Urothelium cell line (cell line): Measurements from ENCODE around the gene ZDHHC22.
A peak's percentile ranks its signal among the peaks of the same experiment; 100 is the strongest.

ENCODE experiments used
- DNase-seq: peaks from one replicate; pipeline ENCODE4 v3.0.0; 2011; ENCODE audit warnings: low spot score, mixed read lengths
- FAIRE-seq: peaks from 2 replicates; lab custom pipeline; 2011; peaks lifted over from hg19 to GRCh38; lab: Jason Lieb, UNC

The ZDHHC22 gene

DNA sequence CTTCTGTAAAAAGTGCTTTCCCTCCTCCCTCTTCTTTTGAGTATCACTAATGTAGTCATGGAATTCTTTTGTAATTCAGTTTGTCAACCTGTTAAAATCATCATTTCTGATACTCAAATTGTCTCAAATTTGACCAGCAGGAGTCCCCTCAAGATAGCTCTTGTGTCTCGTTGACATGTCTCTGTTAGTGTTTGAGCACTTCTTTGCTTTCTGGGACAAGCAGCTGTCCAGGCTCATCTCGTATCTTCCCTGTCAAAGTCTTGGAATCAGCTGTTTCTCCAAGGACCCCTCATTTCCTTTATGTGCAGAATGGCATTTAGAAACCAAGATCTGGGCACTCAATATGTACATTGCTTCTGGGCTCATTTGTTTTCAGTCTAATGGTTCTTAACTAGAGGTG is 32.8 kb downstream of the ZDHHC22 start:
- no peak for FAIRE-seq
- no peak for DNase-seq

DNA sequence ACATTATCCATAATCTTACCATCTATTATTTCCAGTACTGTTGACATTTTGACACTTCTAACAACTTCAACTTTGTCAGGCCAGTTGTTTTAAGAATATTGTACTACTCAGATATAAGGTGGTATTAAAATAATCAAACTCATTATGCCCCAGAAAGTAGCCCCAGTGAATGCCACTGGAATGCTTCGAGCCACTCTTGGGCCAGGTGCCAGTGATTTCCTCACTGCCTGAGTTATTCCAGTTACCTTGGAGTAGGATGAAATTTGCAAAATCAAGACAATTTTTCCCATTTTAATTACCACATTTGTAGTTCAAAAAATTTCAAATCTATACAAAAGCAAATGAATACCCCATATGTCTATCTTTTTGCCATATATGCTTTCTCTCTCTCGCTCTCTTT is 34.4 kb downstream of the ZDHHC22 start:
- no peak for FAIRE-seq
- DNase-seq, result no peak

DNA sequence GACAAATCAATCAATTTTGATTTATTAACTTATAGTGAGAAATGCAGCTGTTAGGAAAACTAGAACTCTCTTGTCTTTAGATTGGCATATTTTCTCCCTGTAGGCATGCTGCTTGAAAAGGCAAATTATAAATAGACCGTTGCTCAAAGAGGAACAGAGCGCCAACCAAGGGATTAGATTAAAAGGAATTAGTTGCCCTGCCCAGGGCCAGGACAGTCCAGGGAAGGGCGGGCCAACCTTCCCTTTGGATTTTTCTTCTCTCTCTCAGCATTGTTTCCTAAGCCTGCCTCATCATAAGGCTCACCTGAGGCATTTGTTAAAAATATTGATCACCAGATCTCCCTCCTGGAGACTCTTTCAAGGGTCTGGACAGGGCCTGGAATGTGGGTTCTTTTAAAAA is 34.9 kb downstream of the ZDHHC22 start:
- no peak for DNase-seq
- FAIRE-seq, result no peak

DNA sequence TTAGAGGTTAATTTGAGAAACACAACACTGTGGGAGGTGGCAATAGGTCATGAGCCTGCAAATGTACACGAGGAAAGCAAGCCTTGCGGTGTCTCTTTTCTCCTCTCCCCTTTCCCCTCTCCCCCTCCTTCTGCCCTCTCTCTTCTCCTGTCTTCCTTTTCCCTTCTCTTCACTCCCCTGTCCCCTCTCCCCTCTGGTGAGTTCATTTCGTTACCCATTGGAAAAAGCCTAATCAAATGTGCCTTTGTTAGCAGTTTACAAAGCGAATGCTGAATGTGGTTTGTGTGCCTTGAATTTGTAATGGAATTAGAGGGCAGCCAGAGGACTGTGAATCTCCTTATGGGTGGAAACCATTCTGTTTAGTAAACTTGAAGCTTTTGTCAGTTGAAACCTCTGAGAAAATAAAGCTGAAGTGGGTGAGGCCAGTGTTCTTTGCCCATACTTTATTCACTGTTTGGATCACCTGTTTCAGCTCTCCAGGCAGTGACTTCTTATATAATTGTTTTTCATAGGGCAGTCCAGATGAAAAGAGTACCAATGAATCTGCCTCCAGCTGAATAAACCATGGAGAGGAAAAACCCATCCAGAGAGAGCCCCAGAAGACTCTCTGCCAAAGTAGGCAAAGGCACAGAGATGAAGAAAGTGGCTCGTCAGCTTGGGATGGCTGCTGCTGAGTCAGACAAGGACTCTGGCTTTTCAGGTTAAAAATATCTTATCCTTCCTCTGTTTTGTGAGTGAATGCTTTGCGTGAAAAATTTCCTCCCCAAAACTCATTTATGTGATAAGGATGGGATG is 36.2 kb downstream of the ZDHHC22 start:
- FAIRE-seq (no peak), DNase-seq (no peak)

DNA sequence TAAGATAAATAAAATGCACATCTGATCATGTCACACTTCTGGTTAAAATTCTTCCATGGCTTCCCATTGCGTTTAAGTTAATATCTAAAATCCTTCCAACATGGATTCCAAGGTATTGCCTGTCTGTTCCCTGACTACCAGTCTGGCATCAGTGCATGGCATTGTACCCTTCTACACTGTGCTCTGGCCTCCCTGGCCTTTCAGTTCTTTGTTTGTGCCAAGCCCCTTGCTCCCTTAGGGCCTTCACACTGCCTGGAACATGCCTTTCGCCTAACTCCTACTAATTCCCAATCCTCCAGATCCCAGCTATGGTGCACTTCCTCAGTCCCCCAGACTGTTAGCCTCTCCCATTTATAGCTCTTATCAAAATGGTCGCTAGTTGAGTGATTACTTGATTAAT is 37.2 kb downstream of the ZDHHC22 start:
- FAIRE-seq, result no peak
- DNase-seq, result no peak

DNA sequence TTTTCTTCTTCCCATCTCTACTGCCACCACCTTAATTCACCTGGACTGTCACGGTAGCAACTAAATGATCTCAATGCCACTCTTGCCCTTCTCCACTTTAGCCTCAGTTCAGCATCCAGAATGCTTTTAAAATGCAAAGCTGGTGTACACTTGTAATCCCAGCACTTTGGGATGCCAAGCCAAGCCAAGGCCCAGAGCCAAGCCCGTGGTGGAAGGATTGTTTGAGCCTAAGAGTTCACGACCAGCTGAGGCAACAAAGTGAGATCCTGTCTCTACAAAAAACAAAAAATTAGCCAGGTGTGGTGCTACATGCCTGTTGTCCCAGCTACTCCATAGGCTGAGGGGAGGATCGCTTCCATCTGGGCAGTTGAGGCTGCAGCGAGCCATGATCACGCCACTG is 37.6 kb downstream of the ZDHHC22 start:
- FAIRE-seq, result no peak
- DNase-seq, result no peak

DNA sequence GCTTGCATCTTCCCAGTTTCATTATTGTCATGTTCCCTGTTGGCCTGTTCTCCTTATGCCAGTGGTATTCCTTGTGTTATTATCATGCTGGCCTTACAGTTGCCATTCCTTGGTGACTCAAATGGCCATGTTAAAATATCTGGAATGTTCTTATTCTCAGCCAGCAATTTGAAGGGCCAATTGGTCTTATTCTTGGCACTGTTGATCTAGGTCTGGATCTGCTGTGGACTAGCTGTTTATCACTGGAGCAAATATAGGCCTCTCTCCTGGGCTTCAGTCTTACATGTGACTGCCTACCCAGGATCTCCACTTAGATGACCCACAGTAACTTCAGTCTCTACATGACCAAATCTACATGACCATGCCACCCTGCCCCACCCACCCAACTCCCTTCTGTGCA is 38.1 kb downstream of the ZDHHC22 start:
- DNase-seq, result no peak
- FAIRE-seq, result no peak

DNA sequence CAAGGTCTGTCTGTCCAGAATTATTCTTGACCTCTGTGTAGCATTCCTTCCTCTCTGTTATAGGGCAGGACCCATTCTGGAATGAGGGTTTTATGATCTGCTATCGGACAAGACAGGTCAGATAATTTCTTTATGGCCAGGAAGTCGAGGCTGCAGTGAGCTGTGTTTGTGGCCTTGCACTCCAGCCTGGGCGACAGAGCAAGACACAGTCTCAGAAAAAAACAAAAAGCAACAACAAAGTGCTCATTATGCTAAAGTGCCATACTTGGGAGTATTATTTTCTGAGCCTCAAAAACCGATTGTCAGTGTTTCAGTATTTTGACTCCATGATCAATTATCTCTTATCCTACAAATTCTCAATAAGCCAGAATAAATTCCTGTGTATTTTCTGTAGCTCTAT is 39.4 kb downstream of the ZDHHC22 start:
- FAIRE-seq, result no peak

DNA sequence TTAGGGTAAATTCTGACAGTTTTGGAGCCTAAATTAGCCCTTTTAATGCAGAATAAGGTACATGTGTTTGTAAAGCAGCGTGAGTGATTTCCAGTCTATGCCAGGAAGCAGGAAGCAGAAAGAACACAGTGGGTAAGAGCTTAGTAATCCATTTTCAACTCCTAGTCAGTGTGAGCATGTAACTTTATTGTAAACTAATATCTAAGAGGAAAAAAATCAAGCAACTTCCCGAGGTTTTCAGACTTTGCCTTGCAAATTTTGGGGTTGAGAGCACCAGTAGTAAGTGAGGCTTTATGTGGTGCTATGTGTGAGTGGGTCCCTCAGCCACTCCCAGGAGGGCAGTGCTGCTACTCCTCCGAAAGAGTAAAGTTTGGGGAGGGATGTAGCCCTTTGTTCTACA is 40.6 kb downstream of the ZDHHC22 start:
- DNase-seq, result no peak
- FAIRE-seq, result no peak

More for the DNA sequence above, 39.4 kb downstream of the ZDHHC22 start:
- DNase-seq, result no peak

DNA sequence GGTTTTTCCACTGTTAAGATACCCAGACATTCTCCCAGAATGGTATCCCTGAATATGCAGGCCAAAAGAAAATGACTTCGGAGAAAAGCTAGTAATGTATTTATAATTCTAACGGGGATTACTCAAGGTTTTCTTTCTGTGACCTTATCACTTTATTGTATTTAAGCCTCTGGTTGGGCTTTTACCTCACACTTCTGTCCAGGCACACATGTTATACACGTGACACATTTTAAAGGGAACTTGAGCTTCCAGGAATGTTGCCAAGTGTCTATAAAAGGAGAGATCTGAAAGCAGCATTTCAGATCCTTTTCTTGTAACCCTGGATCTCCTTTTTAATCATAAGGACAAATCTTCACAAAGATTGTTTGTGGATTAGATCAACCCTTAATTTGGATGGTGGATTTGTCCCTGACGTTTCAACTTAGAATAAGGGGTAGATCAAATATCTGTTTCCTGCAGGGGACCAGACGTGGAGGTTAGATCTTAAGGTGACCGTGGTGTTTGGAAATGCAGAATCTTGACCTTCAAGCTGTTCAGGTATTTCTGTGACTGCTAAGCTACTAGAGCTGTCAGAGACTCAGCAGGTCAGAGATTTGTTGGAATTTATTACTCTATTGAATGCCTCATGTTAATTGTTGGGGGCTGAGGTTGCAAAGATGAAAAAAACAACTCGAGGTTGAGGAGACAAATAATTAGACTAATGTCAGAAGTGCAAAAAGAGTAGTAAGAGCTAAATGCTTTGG is 42.0 kb downstream of the ZDHHC22 start:
- FAIRE-seq, result no peak
- DNase-seq, result peak; percentile 42

DNA sequence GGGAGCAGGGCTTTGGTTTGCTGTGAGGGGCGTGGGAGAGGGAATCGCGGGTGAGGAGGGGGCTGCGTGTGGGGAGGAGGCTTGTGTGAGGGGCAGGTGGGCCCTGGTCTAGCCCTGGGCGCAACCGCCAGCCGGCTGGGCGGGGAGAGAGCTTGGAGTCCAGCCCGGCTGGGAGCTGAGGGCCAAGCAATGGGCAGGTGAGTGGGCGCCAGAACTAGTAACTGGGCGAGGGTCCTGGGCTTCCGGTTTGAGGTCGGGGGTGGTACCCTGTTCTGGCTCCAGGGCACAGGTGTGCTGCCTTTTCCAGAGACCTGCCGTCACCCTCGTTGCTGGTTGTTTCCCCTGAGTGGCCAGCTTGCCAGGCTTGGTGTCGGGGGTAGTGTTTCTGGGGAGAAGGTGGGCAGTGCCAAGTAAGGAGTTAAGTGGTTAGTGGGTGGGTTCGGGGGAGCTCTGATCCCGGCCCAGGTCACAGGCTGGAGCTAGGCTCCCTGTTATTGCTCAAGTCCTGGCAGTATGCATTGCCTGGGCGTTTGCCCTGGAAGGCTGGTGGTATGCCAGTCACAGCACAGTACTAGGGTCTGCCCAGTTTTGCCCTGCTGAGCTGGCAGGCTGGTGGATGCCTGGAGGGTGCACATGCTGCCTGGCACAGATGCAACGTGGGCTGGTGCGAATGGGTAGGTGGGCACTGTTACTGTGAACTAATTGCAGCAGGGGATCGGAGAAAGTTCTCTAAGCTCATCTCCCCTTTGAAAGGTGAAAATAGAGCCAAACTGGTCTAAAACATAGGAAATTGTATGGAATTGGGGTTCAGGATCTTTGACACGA is 42.9 kb downstream of the ZDHHC22 start:
- DNase-seq, result peak; percentile 41
- FAIRE-seq, result no peak

DNA sequence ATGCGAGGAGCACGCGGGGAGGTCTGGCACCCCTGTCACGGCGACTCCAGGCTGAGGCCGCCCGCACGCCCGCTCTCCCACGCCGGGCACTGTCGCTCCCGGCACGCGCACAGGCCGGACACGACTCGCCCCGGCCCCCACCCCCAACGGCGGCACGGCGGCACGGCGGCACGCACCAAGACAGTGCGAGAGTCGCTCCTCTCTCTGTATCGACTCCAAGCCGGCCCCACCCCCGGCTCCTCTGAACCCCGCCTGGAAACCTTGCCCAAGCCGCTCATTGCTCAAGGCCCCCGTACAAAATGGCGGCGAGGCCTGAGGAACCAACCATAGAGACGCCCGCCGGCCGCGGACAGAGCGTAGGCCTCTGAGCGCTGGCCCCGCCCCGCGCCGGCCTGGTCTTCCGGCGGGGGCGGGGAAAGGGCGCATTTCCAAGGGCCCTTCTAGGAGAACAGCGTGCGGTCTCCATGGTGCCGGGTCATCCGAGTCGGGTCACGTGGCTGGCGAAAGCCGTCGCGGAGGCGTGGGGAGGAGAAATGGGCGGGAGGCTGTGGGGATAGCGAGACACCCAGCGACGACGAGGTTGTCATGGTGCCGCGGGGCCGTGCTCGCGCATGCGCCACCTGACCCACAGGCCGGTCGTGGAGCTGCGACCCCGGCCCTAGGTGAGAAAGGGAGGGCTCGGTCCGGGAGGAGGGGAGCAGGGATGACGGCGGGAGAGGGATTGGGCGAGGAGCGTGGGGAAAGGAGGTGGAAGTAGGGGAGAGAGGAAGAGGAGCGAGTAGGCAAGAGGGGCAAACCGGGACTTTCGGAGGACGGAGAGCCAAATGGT is 43.7 kb downstream of the ZDHHC22 start, which contains the start of gene CIPC:
CIPC (plus strand) TSS at position 559 of the 829 bp plus-strand sequence. CDS start 7,451 bp downstream, outside the sequence.
- peak; percentile 100 for DNase-seq
- peak; percentile 97 for FAIRE-seq

DNA sequence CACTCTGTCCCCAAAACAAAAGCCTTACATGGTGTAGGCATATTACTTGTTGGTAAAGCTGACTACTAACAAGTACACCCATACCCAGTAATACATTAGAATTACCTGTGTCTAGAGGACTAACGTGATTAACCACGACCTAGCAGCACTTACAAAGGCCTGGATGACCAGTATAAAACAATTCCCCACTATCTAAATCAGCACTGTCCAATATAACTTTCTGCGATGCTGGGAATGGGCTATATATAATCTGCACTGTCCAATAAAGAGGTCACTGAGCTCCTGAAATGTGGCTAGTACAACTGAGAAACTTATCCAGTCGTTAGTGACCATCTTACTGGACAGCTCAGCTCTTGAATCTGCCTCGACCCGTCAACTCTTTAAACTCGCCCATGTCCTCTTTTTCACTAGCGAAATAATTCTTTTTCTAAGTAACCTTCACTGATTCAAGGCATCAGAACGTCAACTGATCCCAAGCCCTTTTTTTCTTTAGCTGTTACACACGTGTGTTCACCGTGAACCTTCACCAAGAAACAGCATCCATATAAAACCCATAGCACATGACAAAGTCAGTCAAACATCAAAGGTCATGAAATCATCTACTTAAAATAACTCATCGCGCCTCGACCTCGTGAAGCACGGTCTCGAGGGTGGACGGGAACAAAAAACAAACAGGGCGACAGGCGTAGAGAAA is 44.4 kb downstream of the ZDHHC22 start:
- FAIRE-seq (no peak), DNase-seq (no peak)

DNA sequence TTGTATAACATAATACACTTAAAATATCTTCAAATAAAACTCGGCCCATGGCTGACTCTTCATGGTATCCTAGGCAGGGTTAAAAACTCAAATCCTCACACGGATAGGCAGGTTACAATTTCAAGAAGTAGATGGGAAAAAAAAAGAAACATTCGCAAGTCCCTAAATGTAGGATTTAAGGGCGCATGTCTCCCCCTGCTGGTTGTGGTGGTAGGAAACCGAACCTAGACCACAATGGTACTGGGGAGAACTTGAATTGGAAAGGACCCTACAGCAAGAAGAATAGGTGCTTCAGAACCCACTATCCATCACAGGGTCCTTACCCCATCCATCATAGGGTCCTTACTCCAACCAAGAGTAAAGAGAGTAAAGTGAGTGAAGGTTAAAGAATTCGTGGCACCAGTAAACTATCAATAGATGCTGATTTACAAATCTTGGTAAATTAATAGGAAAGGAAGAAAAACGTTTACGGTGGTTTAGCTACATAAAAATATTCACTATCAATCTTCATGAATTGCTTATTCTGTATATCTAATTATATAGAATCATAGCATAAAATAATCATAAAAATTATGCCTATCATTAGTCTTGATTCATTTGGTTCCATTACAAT is 46.8 kb downstream of the ZDHHC22 start:
- DNase-seq (peak; percentile 74), FAIRE-seq (no peak)

DNA sequence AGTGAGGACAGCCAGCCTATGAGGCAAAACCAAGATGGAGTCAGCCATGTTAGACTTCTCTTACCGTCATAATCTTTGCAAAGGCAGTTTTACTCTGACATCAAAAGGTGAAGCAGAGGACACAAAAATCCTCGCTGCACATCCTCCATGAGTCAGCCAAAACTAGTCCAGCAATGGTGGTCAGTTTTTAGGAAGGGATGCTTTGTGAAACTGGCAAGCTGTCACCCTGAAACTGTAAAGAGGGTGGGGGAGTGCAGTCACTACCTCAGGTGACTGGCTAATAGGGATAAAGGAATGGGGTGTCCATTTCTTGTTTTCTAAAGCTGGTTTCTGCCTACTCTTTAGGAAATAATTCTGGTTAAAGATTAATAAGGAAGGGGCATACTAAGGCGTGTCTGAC is 48.9 kb downstream of the ZDHHC22 start:
- FAIRE-seq (no peak), DNase-seq (no peak)

DNA sequence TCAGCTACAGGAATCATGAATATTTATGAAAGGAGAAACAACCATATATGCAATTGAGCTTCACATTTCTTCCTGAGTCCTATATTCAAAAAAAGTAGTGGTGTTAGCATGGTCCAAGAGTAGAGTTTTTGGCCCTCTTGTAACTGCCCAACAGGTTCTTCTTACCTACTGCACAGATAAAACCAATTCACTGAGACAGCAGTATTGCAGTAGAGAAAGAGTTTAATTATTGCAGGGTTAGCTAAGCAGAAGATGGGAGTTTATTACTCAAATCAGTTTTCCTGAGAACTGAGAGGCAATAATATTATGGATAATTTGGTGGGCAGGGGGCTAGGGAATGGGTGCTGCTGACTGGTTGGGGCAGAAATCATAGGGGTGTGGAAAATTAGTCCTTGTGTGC is 50.1 kb downstream of the ZDHHC22 start:
- no peak for DNase-seq

DNA sequence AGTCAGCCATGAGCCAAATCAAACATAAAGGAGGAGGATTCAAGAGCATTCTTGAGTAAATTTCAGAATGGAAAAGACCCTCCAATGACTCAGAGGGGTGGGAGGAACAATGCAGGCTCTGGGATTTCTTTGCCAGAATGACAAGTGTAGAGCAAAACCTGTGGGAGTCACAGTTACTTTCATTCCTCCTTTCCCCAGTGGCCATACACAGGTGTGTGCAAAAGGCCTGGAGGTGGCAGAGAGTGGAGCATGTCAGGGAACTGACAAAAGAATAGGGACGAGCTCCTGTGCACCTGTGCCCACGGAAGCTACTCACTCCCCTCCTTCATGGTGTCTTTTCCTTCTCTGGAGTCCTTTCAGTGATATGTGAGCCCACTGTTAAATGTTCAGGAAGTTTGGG is 52.9 kb downstream of the ZDHHC22 start:
- DNase-seq (no peak), FAIRE-seq (no peak)

More for the DNA sequence above, 50.1 kb downstream of the ZDHHC22 start:
- no peak for FAIRE-seq

DNA sequence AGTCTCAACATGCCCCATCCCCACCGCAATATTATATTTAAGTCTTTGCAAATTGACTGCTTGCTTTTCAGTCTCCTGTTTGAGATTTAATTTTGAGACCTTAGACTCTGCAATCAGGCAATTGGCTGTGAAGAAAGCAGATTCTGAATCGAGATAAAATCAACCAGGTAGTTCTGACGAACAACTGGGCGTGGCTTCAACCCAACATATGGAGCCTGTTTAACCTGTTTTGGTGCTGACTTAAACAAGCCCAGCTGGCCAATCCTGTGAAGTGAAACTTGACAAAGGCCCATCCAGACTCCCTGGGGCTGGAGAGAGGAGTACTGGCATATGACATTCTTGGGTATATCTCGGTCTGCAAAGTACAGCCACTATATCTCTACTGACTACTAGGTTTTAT is 53.4 kb downstream of the ZDHHC22 start:
- FAIRE-seq (no peak), DNase-seq (no peak)

DNA sequence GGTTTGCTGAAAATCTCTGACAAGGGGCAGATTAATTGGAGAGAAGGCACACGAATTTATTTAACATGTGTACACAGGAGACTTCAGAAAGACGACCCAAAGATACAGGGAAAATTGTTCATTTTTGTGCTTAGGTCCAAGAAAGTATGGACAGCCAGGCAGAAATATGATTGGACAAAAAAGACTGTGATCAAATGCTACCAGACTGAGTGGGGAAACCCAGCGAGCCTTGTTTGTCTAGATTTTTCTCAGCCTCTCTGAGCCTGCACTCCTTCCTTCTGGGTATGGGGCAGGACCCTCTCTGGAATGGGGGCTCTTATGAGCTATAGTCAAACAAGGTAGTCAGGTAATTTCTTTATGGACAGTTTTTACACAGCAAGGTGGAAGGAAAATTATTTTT is 54.0 kb downstream of the ZDHHC22 start:
- DNase-seq (no peak), FAIRE-seq (no peak)
